Peyer's patch (tissue), 4 donors: ENCODE results near the gene NLK.

Source experiments
- CTCF ChIP-seq, 6 experiments: fragments of 450-650 bp in 4 of 6; fragments of 200-600 bp in 2 of 6; sonication (generic) in 1 of 6; IDR thresholded peaks; one replicate each; pipeline ENCODE4 v1.5.1; 2017 to 2019; ENCODE audit warnings: antibody characterized with exemption in 6 of 6, mild to moderate bottlenecking in 3 of 6, moderate library complexity in 1 of 6
- POLR2A ChIP-seq, 2 donors: fragments of 450-650 bp; IDR thresholded peaks; one replicate each; pipeline ENCODE4 v1.5.1; 2017; ENCODE audit warnings: antibody characterized with exemption in 2 of 2, mild to moderate bottlenecking in 2 of 2, moderate library complexity in 2 of 2

DNA sequence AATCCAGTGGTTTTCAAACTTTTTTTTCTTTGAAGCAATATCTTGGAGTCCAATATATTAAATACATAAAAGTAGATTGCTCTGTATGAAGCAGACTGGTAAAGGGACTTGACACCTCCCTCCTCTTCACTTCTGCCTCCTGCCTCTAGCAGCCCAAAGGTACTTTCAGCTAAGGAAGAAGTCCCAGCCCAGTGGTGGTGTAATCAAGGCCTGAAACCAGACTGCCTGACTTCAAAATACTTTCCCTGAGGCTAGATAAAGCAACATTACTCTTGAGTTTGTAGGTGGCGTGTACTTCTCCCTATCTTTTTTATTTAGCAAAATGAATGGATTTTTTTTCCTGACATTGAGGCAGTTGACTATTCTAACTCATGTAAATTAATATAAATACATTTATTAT is 154.2 kb downstream of the NLK start:
- no peak for TF ChIP-seq CTCF (IDR thresholded peaks at IDR 0.05)
- TF ChIP-seq POLR2A (IDR thresholded peaks at IDR 0.05), result no peak
